ENCODE results near the gene H2AZ1. TPM values are rescaled to one million over a fixed set of nuclear protein-coding genes. Genes with fewer than 3 reads are reported as not detected.

Gene H2AZ1
- polyA plus RNA-seq, 1 donor (not counting 4 experiments of a cell fraction or from before 2014, with no cell fraction given) = 452 TPM

GRCh38 chr4:99943904-99944437 is 6.1 kb downstream of the H2AZ1 start:
- Histone ChIP-seq H3K4me2 (ENCODE audit: control insufficient read depth, extremely low read depth, insufficient read depth, low read depth, low read length) (no peak overlapping the region), H2AFZ (ENCODE audit: control insufficient read depth, low read length) (no peak overlapping the region), H3K4me3 (ENCODE audit: control insufficient read depth in 2 of 3, extremely low read depth in 1 of 3, insufficient read depth in 2 of 3, low read depth in 1 of 3, low read length in 3 of 3) (no peak overlapping the region), H3K36me3 (ENCODE audit: control insufficient read depth in 2 of 2, extremely low read depth in 1 of 2, insufficient read depth in 2 of 2, low read length in 2 of 2) (peaks cover 1 to 20% of the 10 kb centered on the region in 2 experiments), H3K9me3 (ENCODE audit: control insufficient read depth, low read depth, low read length) (no peaks in the 10 kb centered on the region), H3K27me3 (ENCODE audit: control insufficient read depth, extremely low read depth, insufficient read depth, low read length) (no peaks in the 10 kb centered on the region), H4K20me1 (ENCODE audit: control insufficient read depth, extremely low read depth, insufficient read depth, low read length) (peaks cover 3% of the 10 kb centered on the region), H3K9me1 (ENCODE audit: control insufficient read depth, extremely low read depth, insufficient read depth, low read length) (no peaks in the 10 kb centered on the region), H3K9ac (ENCODE audit: control insufficient read depth, extremely low read depth, insufficient read depth, low read length) (no peak overlapping the region), H3K27ac (ENCODE audit: control insufficient read depth, insufficient read depth, low read length) (no peak overlapping the region), H3K4me1 (ENCODE audit: control insufficient read depth, extremely low read depth, insufficient read depth, low read length) (peaks cover 31% of the 10 kb centered on the region), H3K79me2 (ENCODE audit: control insufficient read depth, insufficient read depth, low read length) (peaks cover 84% of the 10 kb centered on the region)
- FAIRE-seq = no peak
- dilution Hi-C loops (cut with MboI; ENCODE audit: extremely low pct_ligation_motif_present, low sequenced_read_pairs) = no loop called here
- no peak for DNase-seq (ENCODE audit: low read depth, low spot score)
- no peak for TF ChIP-seq CTCF (optimal IDR thresholded peaks at IDR 0.05 in 1 of 3, IDR thresholded peaks at IDR 0.05 in 1 of 3, conservative IDR thresholded peaks at IDR 0.05 in 1 of 3; ENCODE audit: extremely low read depth in 1 of 3, insufficient read depth in 2 of 3, low read length in 3 of 3)
- TF ChIP-seq EZH2 (IDR thresholded peaks at IDR 0.05; ENCODE audit: low read length) = no peak

- no peak for DNase-seq (ENCODE audit: low read depth, low spot score)
- no peak for FAIRE-seq
Observed at GRCh38 chr4:99938243-99938753, 11.8 kb downstream of the H2AZ1 start.

More at GRCh38 chr4:99938243-99938753, 11.8 kb downstream of the H2AZ1 start:
- peaks cover 90% of the 10 kb centered on the region for H3K79me2 ChIP-seq (ENCODE audit: control insufficient read depth, insufficient read depth, low read length)
- no peaks in the 10 kb centered on the region for H3K9me1 ChIP-seq (ENCODE audit: control insufficient read depth, extremely low read depth, insufficient read depth, low read length)
- no peaks in the 10 kb centered on the region for H3K27me3 ChIP-seq (ENCODE audit: control insufficient read depth, extremely low read depth, insufficient read depth, low read length)
- TF ChIP-seq EZH2 (IDR thresholded peaks at IDR 0.05; ENCODE audit: low read length) (no peak), CTCF (optimal IDR thresholded peaks at IDR 0.05 in 1 of 3, IDR thresholded peaks at IDR 0.05 in 1 of 3, conservative IDR thresholded peaks at IDR 0.05 in 1 of 3; ENCODE audit: extremely low read depth in 1 of 3, insufficient read depth in 2 of 3, low read length in 3 of 3) (no peak)
- dilution Hi-C loops (cut with MboI; ENCODE audit: extremely low pct_ligation_motif_present, low sequenced_read_pairs) = no loop called here
- no peak overlapping the region for H3K9ac ChIP-seq (ENCODE audit: control insufficient read depth, extremely low read depth, insufficient read depth, low read length)
- H3K4me2 ChIP-seq (ENCODE audit: control insufficient read depth, extremely low read depth, insufficient read depth, low read depth, low read length) = no peak overlapping the region
- H3K27ac ChIP-seq (ENCODE audit: control insufficient read depth, insufficient read depth, low read length) = no peak overlapping the region
- H2AFZ ChIP-seq (ENCODE audit: control insufficient read depth, low read length) = no peak overlapping the region
- H4K20me1 ChIP-seq (ENCODE audit: control insufficient read depth, extremely low read depth, insufficient read depth, low read length) = no peaks in the 10 kb centered on the region
- peaks cover 7% of the 10 kb centered on the region for H3K9me3 ChIP-seq (ENCODE audit: control insufficient read depth, low read depth, low read length)
- no peaks in the 10 kb centered on the region for H3K4me1 ChIP-seq (ENCODE audit: control insufficient read depth, extremely low read depth, insufficient read depth, low read length)
- peaks cover 0 to 8% of the 10 kb centered on the region in 2 experiments for H3K36me3 ChIP-seq (ENCODE audit: control insufficient read depth in 2 of 2, extremely low read depth in 1 of 2, insufficient read depth in 2 of 2, low read length in 2 of 2)
- H3K4me3 ChIP-seq (ENCODE audit: control insufficient read depth in 2 of 3, extremely low read depth in 1 of 3, insufficient read depth in 2 of 3, low read depth in 1 of 3, low read length in 3 of 3) = no peak overlapping the region

Measured in keratinocyte (primary cell).